Endothelial cell of umbilical vein (primary cell): Measurements from ENCODE around the gene DCLRE1B. TPM values are rescaled to one million over a fixed set of nuclear protein-coding genes. Genes with fewer than 3 reads are reported as not detected.

ENCODE experiments used
- BruUV-seq: library from RNA; stranded (reverse); fragments of 400-500 nt; replicated peaks from 2 replicates; lab custom pipeline; 2021; lab: Mats Ljungman, UMichigan
- CTCF ChIA-PET: fragments of 300-600, 350-600 bp; sonication (Branson Sonifier 250); formaldehyde crosslinking; loops from one replicate; lab custom pipeline; 2021; ENCODE audit warnings: antibody characterized with exemption, inconsistent platforms; lab: Charles Lee
- POLR2A ChIA-PET: fragments of 300-600, 350-600 bp; sonication (Branson Sonifier 250); formaldehyde crosslinking; loops from one replicate; lab custom pipeline; 2021; ENCODE audit warnings: antibody characterized with exemption, inconsistent platforms; lab: Charles Lee
- DNase-seq: peaks from one replicate; pipeline ENCODE4 v3.0.0-alpha.2; 2011; ENCODE audit warnings: low read depth, low spot score
- FAIRE-seq: peaks from 2 replicates; lab custom pipeline; 2011; peaks lifted over from hg19 to GRCh38; lab: Jason Lieb, UNC
- H2AFZ ChIP-seq: 2 replicates; pipeline ENCODE4 v1.6.0; 2012; ENCODE audit warnings: low read depth, low read length, control low read depth, inconsistent platforms
- H3K27ac ChIP-seq: 2 replicates; pipeline ENCODE4 v1.5.1; 2011; ENCODE audit warnings: low read depth, mild to moderate bottlenecking, control low read depth, low read length, moderate library complexity; ENCODE audit not compliant: insufficient read depth
- H3K27me3 ChIP-seq, 2 experiments: 2 replicates each; pipeline versions ENCODE4 v1.6.0 to v1.6.1; 2011; ENCODE audit warnings: low read length in 2 of 2, mixed read lengths in 1 of 2; ENCODE audit not compliant: control insufficient read depth in 2 of 2, insufficient read depth in 2 of 2
- H3K36me3 ChIP-seq, 2 experiments: 2 replicates in 1 of 2; 3 replicates in 1 of 2; pipeline ENCODE4 v1.5.1; 2011; ENCODE audit warnings: low read length in 2 of 2, mild to moderate bottlenecking in 1 of 2, moderate library complexity in 1 of 2; ENCODE audit not compliant: control insufficient read depth in 2 of 2, insufficient read depth in 2 of 2; ENCODE audit errors: extremely low read depth in 1 of 2
- H3K4me1 ChIP-seq: 3 replicates; pipeline ENCODE4 v1.5.1; 2011; ENCODE audit warnings: mild to moderate bottlenecking, low read length; ENCODE audit not compliant: control insufficient read depth, insufficient read depth; ENCODE audit errors: extremely low read depth
- H3K4me2 ChIP-seq: 2 replicates; pipeline ENCODE4 v1.6.1; 2011; ENCODE audit warnings: low read length, control low read depth, mixed read lengths; ENCODE audit not compliant: insufficient read depth
- H3K4me3 ChIP-seq, 3 experiments: fragments of 200-600 bp in 1 of 3; sonication (generic), shearing (Covaris generic) in 1 of 3; replicated peaks in 1 of 3; 2 replicates each; pipeline ENCODE4 v1.5.1; 2011 to 2016; ENCODE audit warnings: control low read depth in 3 of 3, low read length in 3 of 3, mild to moderate bottlenecking in 2 of 3, inconsistent platforms in 1 of 3, low read depth in 1 of 3, moderate library complexity in 1 of 3; ENCODE audit not compliant: insufficient read depth in 1 of 3
- H3K79me2 ChIP-seq: 2 replicates; pipeline ENCODE4 v1.6.0; 2012; ENCODE audit warnings: low read length, inconsistent platforms; ENCODE audit not compliant: control insufficient read depth, insufficient read depth
- H3K9ac ChIP-seq: replicated peaks from 2 replicates; pipeline ENCODE3; 2011; ENCODE audit warnings: low read length, control low read depth; ENCODE audit not compliant: insufficient read depth; ENCODE audit errors: extremely low read depth
- H3K9me1 ChIP-seq: replicated peaks from 3 replicates; pipeline ENCODE4 v1.6.0; 2011; ENCODE audit warnings: mild to moderate bottlenecking, low read length; ENCODE audit not compliant: control insufficient read depth, insufficient read depth; ENCODE audit errors: extremely low read depth
- H3K9me3 ChIP-seq: replicated peaks from 2 replicates; pipeline ENCODE4 v1.5.1; 2012; ENCODE audit warnings: low read length, inconsistent platforms; ENCODE audit not compliant: control insufficient read depth, insufficient read depth
- H4K20me1 ChIP-seq: replicated peaks from 2 replicates; pipeline ENCODE3; 2011; ENCODE audit warnings: mild to moderate bottlenecking, low read length; ENCODE audit not compliant: control insufficient read depth, insufficient read depth; ENCODE audit errors: extremely low read depth
- CTCF ChIP-seq, 2 donors: IDR thresholded peaks; 1 replicate in 1 of 2; 2 replicates in 1 of 2; pipeline ENCODE4 v1.5.1; 2011; ENCODE audit warnings: low read length in 2 of 2, mild to moderate bottlenecking in 2 of 2, moderate library complexity in 2 of 2, control low read depth in 1 of 2, inconsistent platforms in 1 of 2, low read depth in 1 of 2; ENCODE audit not compliant: insufficient read depth in 1 of 2; ENCODE audit errors: extremely low read depth in 1 of 2
- EZH2 ChIP-seq: IDR thresholded peaks from 2 replicates; pipeline ENCODE4 v1.6.1; 2012; ENCODE audit warnings: borderline replicate concordance, low read depth, mild to moderate bottlenecking, moderate library complexity, low read length, inconsistent platforms; ENCODE audit not compliant: severe bottlenecking
- FOS ChIP-seq: IDR thresholded peaks from 2 replicates; pipeline ENCODE4 v1.6.1; 2011; ENCODE audit warnings: mild to moderate bottlenecking, low read length, moderate library complexity, borderline replicate concordance; ENCODE audit not compliant: insufficient read depth
- GATA2 ChIP-seq: IDR thresholded peaks from 2 replicates; pipeline ENCODE4 v1.7.0; 2011; ENCODE audit warnings: low read depth, mild to moderate bottlenecking, moderate library complexity, mixed read lengths, low read length; ENCODE audit not compliant: insufficient read length, insufficient read depth
- JUN ChIP-seq: IDR thresholded peaks from 2 replicates; pipeline ENCODE4 v1.6.1; 2011; ENCODE audit warnings: borderline replicate concordance, low read depth; ENCODE audit not compliant: insufficient read length, insufficient read depth
- MYC ChIP-seq: IDR thresholded peaks from one replicate; pipeline ENCODE4 v1.6.1; 2011; ENCODE audit warnings: mild to moderate bottlenecking, low read depth, low read length
- POLR2A ChIP-seq: IDR thresholded peaks from 2 replicates; pipeline ENCODE4 v1.6.1; 2012; ENCODE audit warnings: low read depth, mild to moderate bottlenecking, control low read depth, low read length
- POLR2AphosphoS5 ChIP-seq: IDR thresholded peaks from 2 replicates; pipeline ENCODE4 v1.6.1; 2012; ENCODE audit warnings: low read depth, mild to moderate bottlenecking, control low read depth, low read length, moderate library complexity; ENCODE audit not compliant: insufficient read depth
- dilution Hi-C: fragments of 300-500 bp; cut with MboI; formaldehyde crosslinking; loops from one replicate; pipeline ENCODE4 v1.15.0; 2019; ENCODE audit warnings: low sequenced_read_pairs; ENCODE audit not compliant: extremely low pct_ligation_motif_present
- intact Hi-C: fragments of 100-400 bp; cut with micrococcal nuclease; formaldehyde crosslinking; loops from one replicate; pipeline ENCODE4 v1.10.0; 2022
- polyA plus RNA-seq, 4 experiments: library from polyadenylated mRNA; depleted of rRNA in 3 of 4; stranded (reverse) in 3 of 4; unstranded in 1 of 4; fragments of >200 nt; gene quantifications; 2 replicates each; pipeline versions ENCODE4 v1.2.1 to v1.2.3, GENCODE V29; 2011 to 2012; ENCODE audit warnings: missing spikeins in 1 of 4
- total RNA-seq: library from RNA; stranded (reverse); gene quantifications from 2 replicates; pipeline ENCODE4 v1.2.3, GENCODE V29; 2021
- TF ChIP-seq, protein P1 (sequence below): IDR thresholded peaks from 2 replicates; pipeline ENCODE4 v1.6.1; 2011; ENCODE audit not compliant: insufficient read depth, insufficient read length

DCLRE1B gene
- total and polyA plus RNA-seq, 2 donors (not counting 3 experiments of a cell fraction or from before 2014, with no cell fraction given) = 5.6 to 10.7 TPM

DNA sequence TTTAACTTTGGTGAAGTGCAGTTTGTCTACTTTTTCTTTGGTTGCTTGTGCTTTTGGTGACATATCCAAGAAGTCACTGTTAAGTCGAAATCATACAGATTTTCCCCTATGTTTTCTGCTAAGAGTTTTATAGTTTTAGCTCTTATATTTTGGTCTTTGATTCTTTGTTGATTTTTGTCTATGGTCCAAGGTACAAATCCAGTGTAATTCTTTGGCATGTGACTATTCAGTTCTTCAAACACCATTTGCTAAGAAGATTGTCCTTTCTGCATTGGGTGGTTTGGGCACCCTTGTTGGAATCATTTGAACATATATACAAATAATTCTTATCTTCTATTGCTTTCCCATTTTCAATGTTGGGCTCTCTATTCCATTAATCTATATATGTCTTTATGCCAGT is 40.2 kb downstream of the DCLRE1B start:
- Histone ChIP-seq H3K36me3 (peaks cover 3 to 9% of the 10 kb centered on the region in 2 experiments), H3K79me2 (peaks cover 85% of the 10 kb centered on the region), H2AFZ (no peak overlapping the region), H3K4me2 (no peak overlapping the region), H4K20me1 (no peaks in the 10 kb centered on the region), H3K4me3 (no peak overlapping the region), H3K27ac (no peak overlapping the region), H3K9me1 (no peaks in the 10 kb centered on the region), H3K4me1 (peaks cover 25% of the 10 kb centered on the region), H3K27me3 (no peaks in the 10 kb centered on the region), H3K9me3 (no peaks in the 10 kb centered on the region), H3K9ac (no peak overlapping the region)
- dilution Hi-C loops = no loop called here
- POLR2A ChIA-PET = no interaction called here
- BruUV-seq = no TSS peak
- CTCF ChIA-PET = interaction anchor here (2.2 to 4.0 kb wide), 2 partner anchors 11 to 18 kb away, joined by 6 to 23 read pairs; no protein-coding TSS in a partner anchor
- intact Hi-C loops = loop anchor here (5.0 kb wide), 2 partner anchors 108 to 188 kb away; partner anchors contain the start of gene PHTF1
- FAIRE-seq (no peak), DNase-seq (no peak)
- TF ChIP-seq JUN (no peak), GATA2 (no peak), CTCF (IDR thresholded peaks at IDR 0.05; ENCODE audit: extremely low read depth in 1 of 2, insufficient read depth in 1 of 2, low read depth in 1 of 2, low read length in 2 of 2) (no peak), EZH2 (no peak), POLR2AphosphoS5 (no peak), MYC (no peak), FOS (no peak), POLR2A (no peak)
- TF ChIP-seq, protein P1, sequence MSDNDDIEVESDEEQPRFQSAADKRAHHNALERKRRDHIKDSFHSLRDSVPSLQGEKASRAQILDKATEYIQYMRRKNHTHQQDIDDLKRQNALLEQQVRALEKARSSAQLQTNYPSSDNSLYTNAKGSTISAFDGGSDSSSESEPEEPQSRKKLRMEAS = no peak
